Activated gamma-delta T cell treated with anti-CD3 and anti-CD28 coated beads, Interleukin-2, amount 50 U/mL, for 16 hours (primary cell): ENCODE results near the gene ZSCAN12.
"Not testable (repeated sequence)": the region's sequence is repeated elsewhere in the genome, so short reads cannot be mapped to it uniquely, and the experiment has no call there.

Experiments
- DNase-seq: peaks from one replicate; pipeline ENCODE4 v3.0.0-alpha.2; 2020; ENCODE audit warnings: low read depth

The ZSCAN12 gene

GRCh38 chr6:28393912-28394662 is 5.5 kb downstream of the ZSCAN12 start:
- DNase-seq, result no peak

- no peak for DNase-seq
Observed at GRCh38 chr6:28390688-28391087, 8.9 kb downstream of the ZSCAN12 start.

GRCh38 chr6:28384143-28384533 is 15.4 kb downstream of the ZSCAN12 start:
- DNase-seq, result no peak

- DNase-seq, result peak; percentile 7
Observed at GRCh38 chr6:28383235-28384142, 16.1 kb downstream of the ZSCAN12 start.

GRCh38 chr6:28380381-28380780 is 19.2 kb downstream of the ZSCAN12 start:
- DNase-seq, result no peak

GRCh38 chr6:28378644-28379043 is 20.9 kb downstream of the ZSCAN12 start:
- no peak for DNase-seq

GRCh38 chr6:28377879-28378278 is 21.7 kb downstream of the ZSCAN12 start:
- no peak for DNase-seq

GRCh38 chr6:28373925-28374324 is 25.6 kb downstream of the ZSCAN12 start:
- DNase-seq, result no peak

- no peak for DNase-seq
Observed at GRCh38 chr6:28371706-28372451, 27.7 kb downstream of the ZSCAN12 start.

GRCh38 chr6:28371280-28371679 is 28.3 kb downstream of the ZSCAN12 start:
- no peak for DNase-seq

GRCh38 chr6:28370440-28370839 is 29.1 kb downstream of the ZSCAN12 start:
- DNase-seq, result no peak

GRCh38 chr6:28369463-28369862 is 30.1 kb downstream of the ZSCAN12 start:
- DNase-seq, result no peak

- no peak for DNase-seq
Observed at GRCh38 chr6:28368522-28368921, 31.0 kb downstream of the ZSCAN12 start.

GRCh38 chr6:28365590-28365989 is 34.0 kb downstream of the ZSCAN12 start:
- DNase-seq, result not testable (repeated sequence)

- no peak for DNase-seq
Observed at GRCh38 chr6:28360961-28361360, 38.6 kb downstream of the ZSCAN12 start.

GRCh38 chr6:28359562-28359961 is 40.0 kb downstream of the ZSCAN12 start:
- DNase-seq, result not testable (repeated sequence)

- DNase-seq, result no peak
Observed at GRCh38 chr6:28357036-28357435, 42.5 kb downstream of the ZSCAN12 start.

GRCh38 chr6:28356666-28357020 is 42.9 kb downstream of the ZSCAN12 start:
- no peak for DNase-seq

GRCh38 chr6:28355743-28356665 is 43.5 kb downstream of the ZSCAN12 start:
- DNase-seq, result peak; percentile 39

GRCh38 chr6:28354688-28355554 is 44.6 kb downstream of the ZSCAN12 start:
- no peak for DNase-seq
